HG02623 (cell line): ENCODE data around the gene CST9.
A peak's percentile ranks its signal among the peaks of the same experiment; 100 is the strongest.
"Not testable (repeated sequence)": the region's sequence is repeated elsewhere in the genome, so short reads cannot be mapped to it uniquely, and the experiment has no call there.

ENCODE experiments used
- ATAC-seq: cut with Tn5 transposase; IDR thresholded peaks from one replicate; pipeline ENCODE4 v1.9.1; 2021; ENCODE audit warnings: moderate library complexity; ENCODE audit not compliant: unreplicated experiment

The CST9 gene

DNA sequence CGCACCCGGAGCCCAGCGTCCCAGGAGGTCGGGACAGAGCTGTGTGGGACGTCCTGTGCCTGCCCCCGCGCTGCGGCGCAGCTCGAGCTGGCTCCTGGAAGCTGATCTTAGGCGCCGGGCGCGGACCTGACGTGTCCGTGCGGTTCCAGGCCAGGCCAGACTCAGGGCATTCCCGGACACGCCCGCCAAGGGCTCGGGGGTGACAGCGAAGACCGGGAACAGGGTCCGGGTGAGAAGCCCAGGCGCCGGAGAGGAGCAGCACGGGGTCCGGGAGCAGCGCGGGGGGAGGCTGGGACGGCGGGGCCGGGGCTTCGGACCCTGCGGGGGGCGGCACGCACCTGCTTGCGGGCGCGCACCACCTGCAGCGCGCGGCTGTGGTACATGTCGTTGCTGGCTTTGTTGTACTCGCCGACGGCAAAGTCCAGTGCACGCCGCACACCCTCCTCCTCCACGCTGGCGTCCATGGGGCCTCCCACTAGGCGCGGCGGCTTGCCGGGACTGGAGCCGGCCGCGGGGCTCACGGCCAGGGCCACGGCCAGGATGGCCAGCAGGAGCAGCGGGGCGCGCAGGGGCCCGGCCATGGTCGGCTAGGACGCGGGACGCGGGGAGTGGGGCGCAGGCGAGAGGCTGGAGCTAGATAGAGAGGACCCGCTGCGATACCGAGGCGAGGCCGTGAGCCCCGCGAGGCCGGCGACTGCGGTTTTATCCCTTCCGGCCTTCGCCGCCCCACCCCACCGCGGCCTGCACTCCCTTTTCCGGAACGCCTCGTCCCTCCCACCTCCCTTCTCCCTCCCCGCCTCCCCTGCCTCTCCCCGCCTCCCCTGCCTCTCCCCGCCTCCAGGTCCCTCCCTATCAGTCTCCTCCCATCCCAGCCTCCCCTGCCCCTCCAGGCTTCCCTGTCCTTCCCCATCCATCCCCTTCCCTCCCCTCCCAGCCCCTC is 31.8 kb upstream of the CST9 start, which contains the start of gene CST3:
CST3 (minus strand) TSS at position 674 of the 940 bp plus-strand sequence; CDS start at position 581, 93 bp downstream.
- ATAC-seq: peak; percentile 65

- no peak for ATAC-seq
Measured at GRCh38 chr20:23636908-23637281, 31.2 kb upstream of the CST9 start.

DNA sequence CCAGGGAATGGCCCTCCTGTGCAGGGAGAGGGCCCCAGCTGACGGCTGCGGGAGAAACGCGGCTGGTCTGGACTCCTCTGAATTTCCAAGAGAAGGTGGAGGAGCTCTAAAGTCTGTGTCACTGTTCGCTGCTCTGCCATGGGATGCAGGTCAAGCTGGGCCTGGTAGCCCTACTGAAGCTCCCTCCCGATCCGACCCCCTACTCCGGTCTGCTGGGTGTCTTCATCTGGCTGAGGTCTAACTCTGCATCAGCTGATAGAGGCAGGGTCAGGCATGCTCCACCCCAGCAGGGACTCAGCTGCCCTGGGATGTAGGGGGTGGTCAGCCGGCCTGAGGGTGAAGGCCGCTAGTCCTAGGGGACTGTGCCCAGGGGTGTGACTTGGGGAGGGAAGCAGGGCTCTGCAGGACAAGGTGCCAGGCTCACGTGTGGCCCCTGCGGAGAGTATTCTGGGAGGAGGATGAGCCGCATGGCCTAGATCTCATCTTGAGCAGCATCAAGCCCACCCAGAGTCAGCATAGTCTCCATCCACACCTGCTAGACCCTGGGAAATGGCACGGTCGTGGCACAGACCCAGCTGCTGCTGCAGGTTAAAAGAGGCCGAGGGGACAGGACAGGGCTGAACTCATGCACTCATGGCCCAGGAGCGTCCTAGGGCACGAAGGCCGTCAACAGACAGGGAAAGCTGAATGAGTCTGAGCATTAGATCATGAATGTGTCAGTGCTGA is 30.6 kb upstream of the CST9 start:
- ATAC-seq: no peak

- ATAC-seq: not testable (repeated sequence)
Measured at GRCh38 chr20:23635768-23636090, 30.0 kb upstream of the CST9 start.

- ATAC-seq: no peak
Measured at GRCh38 chr20:23634985-23635767, 29.5 kb upstream of the CST9 start.

DNA sequence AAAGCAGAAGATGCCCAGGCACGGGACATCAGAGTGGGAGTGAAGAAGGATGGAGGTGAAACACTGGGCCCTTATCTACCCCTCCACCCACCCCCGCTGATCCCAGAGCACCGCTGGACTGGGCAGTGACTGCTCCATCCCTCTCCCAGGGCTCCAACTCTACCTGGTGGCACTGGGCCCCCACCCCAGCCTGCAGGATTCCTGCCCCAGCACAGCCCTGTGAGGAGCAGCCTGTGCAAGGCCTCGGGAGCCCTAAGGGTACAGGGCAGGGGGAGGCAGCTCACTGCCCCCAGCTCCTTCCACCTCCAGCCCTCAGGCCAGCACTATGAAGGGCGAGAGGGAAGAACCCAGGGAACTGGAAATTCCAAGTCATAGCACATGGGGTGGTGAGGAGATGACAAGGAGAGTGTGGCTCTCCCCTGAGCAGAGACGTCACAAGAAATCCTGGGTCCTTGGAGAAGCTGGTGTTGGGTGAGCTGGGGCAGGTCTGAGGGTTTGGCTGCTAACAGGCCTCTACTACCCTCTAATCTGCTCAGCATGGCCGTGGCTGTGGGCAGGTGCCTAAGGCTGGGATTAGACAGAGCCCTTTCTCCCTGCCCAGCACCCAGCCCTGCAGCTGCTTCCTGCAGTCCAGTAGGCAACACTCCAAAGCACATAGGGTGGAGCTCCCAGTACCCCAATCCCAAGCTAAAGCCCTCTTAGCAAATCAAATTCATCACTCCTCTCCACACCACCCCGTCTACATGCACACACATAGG is 28.5 kb upstream of the CST9 start:
- ATAC-seq: no peak

DNA sequence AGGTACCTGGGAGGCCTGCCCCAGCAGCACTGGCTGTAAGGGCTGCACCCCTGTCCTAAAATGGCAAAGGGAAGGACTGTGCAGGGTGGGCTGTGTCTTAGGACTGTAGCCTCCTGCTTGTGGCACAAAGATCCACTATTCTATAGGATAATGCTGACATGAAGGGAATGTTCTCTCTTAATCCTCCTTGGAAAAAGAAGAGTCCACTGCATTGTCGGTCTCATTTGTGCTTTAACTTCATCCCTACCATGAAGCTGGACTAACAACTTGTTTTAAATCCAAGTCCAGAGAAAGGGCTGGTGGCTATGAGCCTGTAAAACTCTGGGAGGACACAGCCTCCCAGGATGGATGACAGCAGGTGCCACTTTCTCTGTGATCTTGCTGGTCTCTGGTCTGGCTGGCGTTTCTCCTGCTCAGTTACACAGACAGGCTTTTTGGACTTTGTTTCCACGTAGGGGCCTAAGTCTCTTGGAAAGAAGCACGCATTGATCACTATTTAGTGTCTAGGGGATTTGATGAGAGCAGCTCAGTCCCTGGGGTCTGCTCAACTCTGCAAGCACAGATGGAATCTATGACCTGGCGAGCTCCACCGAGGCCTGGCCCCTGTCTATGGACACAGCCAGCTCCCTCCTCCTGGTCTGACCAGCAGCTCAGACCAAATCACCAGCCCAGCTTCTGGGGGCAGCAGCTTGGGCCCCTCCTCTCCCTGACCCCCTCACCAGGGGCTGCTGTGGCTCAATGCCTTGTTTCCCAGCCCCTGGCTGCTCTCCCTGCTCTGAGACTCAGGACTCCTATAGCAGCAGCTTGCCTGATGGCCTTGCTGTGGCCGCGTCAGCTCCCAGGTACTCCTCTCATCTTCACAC is 27.2 kb upstream of the CST9 start:
- ATAC-seq: no peak

DNA sequence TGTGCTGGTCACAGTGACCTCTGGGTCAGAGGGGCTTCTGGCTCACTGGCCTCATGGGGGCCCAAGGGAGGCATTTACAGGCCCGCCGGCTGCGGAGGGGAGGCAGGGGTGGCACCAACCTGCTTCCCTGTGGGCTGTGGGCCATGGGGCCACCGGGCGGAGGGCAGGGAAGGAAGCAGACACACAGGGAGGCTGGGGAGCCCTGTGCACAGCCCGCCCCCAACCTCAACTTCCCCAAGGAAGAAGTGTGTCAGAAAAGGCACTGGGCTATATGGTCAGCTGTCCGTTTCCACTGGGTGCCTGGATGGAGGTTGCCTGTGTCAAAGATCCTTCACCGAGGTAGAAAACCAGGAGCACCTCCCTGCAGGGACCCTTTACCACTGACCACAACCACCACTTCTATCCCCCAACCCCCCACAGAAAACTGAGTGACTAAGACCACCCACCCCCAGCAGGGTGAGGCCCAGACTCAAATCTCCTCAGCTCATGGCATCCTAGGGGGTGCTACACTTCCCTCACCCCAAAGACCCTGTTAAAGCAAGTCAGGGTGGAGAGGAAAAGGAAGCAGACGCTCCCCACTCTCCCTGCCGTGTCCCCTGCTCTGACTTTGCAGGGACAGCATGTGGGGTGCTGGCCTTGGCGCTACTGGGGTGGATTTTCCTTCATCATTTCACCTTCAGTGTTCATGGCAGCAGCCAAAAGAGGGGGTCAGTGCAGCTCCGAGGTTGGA is 26.4 kb upstream of the CST9 start:
- no peak for ATAC-seq

- ATAC-seq: no peak
Measured at GRCh38 chr20:23631226-23631822, 25.6 kb upstream of the CST9 start.

DNA sequence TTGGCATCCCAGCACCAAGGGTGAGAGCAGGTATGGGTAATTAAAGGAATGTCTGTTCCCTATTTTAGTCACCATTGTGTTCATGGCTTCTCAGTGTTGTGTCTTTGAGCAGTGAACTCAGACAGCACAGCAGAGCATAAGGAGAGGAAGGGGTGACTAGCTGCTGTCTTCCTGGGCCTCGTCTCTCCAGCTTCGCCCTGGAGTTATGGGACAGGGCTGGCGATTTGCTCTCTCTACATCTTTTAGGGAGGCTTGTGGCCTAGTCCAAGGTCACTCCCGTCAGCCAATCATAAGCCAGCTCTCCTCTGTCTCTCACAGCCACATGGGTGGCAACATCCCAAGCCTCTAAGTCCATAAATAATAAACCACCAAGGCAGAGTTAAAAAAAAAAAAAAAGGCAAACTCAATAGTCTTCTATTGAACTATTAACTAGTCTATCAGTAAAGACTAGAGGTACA is 24.7 kb upstream of the CST9 start:
- no peak for ATAC-seq

- ATAC-seq: no peak
Measured at GRCh38 chr20:23629542-23630391, 24.1 kb upstream of the CST9 start.

GRCh38 chr20:23629017-23629541 is 23.4 kb upstream of the CST9 start:
- no peak for ATAC-seq

- no peak for ATAC-seq
Measured at GRCh38 chr20:23628402-23629016, 22.8 kb upstream of the CST9 start.

- no peak for ATAC-seq
Measured at GRCh38 chr20:23627501-23627900, 21.8 kb upstream of the CST9 start.

DNA sequence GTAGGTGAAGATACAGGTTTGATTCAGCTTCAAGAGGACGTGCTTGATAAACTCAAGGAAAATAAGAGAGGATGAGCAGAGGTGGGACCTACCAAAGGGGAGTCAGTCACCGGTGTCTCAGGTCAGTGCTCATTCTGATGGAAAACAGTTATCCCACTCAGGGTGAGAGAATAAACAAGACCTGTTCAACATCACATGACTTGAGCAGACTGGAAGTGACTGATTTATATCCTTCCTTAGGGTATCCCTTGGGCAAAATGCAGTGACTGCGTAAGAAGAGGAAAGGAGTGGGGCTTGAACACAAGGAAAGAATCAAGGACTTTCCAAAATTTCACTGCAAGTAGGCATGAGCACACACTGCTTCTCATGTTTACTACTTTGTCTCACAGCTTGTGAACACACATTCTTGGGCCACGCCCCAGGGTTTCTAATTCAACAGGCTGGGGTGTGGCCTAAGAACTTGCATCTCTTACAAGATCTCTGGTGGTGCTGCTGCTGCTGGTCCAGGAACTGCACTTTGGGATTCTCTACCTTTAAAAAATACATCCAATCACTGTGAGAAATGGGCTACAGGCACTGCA is 20.4 kb upstream of the CST9 start:
- ATAC-seq: no peak

- no peak for ATAC-seq
Measured at GRCh38 chr20:23625236-23625964, 19.7 kb upstream of the CST9 start.
